Fibroblast of the aortic adventitia (primary cell): ENCODE results near the gene HTR3B. TPM values are rescaled to one million over a fixed set of nuclear protein-coding genes. Genes with fewer than 3 reads are reported as not detected.
"Not testable (repeated sequence)": the region's sequence is repeated elsewhere in the genome, so short reads cannot be mapped to it uniquely, and the experiment has no call there.

ENCODE experiments used
- DNase-seq: peaks from one replicate; pipeline ENCODE4 v3.0.0-alpha.2; 2010; ENCODE audit warnings: low read depth
- H3K4me3 ChIP-seq: 2 replicates; pipeline ENCODE4 v1.5.1; 2011; ENCODE audit warnings: low read depth, mild to moderate bottlenecking, control low read depth, low read length, moderate library complexity
- total RNA-seq: library from RNA; depleted of rRNA; stranded (reverse); fragments of >200 nt; gene quantifications from 2 replicates; pipeline ENCODE4 v1.2.3, GENCODE V29; 2012; ENCODE audit warnings: low replicate concordance
- TF ChIP-seq, protein P1 (sequence below): IDR thresholded peaks from 2 replicates; pipeline ENCODE4 v1.5.1; 2011; ENCODE audit warnings: mild to moderate bottlenecking, low read length, control low read depth, inconsistent platforms; ENCODE audit not compliant: insufficient read depth

Gene HTR3B
- total RNA-seq, 1 donor: not detected

- TF ChIP-seq, protein P1, sequence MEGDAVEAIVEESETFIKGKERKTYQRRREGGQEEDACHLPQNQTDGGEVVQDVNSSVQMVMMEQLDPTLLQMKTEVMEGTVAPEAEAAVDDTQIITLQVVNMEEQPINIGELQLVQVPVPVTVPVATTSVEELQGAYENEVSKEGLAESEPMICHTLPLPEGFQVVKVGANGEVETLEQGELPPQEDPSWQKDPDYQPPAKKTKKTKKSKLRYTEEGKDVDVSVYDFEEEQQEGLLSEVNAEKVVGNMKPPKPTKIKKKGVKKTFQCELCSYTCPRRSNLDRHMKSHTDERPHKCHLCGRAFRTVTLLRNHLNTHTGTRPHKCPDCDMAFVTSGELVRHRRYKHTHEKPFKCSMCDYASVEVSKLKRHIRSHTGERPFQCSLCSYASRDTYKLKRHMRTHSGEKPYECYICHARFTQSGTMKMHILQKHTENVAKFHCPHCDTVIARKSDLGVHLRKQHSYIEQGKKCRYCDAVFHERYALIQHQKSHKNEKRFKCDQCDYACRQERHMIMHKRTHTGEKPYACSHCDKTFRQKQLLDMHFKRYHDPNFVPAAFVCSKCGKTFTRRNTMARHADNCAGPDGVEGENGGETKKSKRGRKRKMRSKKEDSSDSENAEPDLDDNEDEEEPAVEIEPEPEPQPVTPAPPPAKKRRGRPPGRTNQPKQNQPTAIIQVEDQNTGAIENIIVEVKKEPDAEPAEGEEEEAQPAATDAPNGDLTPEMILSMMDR: no peak
- no peak for DNase-seq
- no peak overlapping the region for H3K4me3 ChIP-seq
Observed at GRCh38 chr11:113937918-113938317, 33.3 kb downstream of the HTR3B start.

GRCh38 chr11:113942256-113942655 is 37.7 kb downstream of the HTR3B start:
- TF ChIP-seq, protein P1: no peak
- no peak overlapping the region for H3K4me3 ChIP-seq
- no peak for DNase-seq

- not testable (repeated sequence) for DNase-seq, H3K4me3 ChIP-seq
Observed at GRCh38 chr11:113946162-113946561, 41.6 kb downstream of the HTR3B start.

DNA sequence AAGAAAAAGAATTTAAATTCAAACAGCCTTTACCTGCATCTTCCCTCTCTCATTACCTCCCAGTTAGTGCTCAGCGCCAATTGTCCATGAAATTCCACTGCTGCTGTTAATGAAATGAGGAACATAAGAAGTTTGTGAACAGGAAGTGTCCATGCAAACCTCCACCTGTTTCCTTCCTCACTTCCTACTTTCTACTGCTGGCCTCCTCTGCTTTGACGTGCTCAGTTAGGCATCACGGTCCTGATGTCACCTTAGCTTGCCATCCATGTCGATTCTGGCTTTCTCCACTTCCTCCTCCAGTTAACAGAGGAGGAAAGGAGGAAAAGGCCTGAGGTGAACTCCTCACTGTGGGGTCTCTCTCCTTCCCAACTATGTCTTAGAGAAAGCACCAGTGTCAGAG is 43.4 kb downstream of the HTR3B start:
- DNase-seq: no peak
- H3K4me3 ChIP-seq: no peak overlapping the region
- TF ChIP-seq, protein P1: no peak

DNA sequence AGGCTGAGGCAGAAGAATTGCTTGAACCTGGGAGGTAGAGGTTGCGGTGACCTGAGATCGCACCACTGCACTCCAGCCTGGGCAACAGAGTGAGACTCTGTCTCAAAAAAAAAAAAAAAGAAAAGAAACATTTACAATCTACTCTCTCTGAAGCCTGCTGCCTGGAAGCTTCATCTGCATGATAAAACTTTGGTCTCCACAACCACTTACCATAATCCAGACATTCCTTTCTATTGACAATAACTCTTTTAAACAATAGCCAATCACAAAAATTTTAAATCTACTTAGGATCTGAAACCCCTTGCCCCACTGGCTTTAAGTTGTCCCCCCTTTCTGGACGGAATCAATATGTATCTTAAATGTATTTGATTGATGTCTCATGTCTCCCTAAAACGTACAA is 45.3 kb downstream of the HTR3B start:
- no peak overlapping the region for H3K4me3 ChIP-seq
- TF ChIP-seq, protein P1: no peak
- no peak for DNase-seq

DNA sequence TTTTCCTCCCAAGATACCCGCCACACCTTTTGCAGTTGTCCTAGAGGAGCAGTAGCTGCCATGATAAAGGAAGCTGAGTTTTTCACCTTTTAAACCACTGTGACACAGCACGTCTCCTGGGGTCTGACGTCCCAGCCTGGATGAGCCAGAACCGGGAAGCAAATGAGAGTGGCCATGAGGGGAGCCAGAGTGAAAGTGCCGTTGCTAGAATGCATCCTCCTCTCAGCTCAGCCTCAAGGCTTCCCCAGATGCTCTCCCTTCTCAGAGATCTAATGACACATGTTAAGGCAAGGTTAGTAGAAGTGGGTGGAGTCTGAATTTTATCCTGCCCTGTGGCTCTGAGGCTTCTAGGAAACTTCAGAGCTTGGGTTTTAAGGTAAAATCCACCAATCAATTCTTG is 46.9 kb downstream of the HTR3B start:
- TF ChIP-seq, protein P1: no peak
- no peak overlapping the region for H3K4me3 ChIP-seq
- DNase-seq: no peak

DNA sequence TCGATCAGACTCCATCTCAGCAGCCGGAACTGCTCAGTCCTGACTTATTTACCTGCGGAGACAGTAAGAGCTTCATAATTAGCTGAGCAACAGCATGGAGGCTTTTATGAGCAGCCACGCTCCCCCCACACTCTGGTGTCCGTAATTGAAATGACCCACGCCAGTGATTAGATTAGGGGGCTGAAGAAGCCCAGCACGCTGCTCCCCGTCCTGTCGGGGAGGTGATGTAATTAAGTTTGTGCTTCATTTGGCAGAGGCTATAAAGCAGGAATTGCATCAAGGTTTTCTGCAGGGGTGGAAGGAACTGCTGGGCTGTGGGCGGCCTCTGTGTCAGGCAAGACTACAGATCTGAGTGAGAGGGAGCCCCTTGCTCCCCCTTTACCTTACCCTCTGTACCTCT is 47.5 kb downstream of the HTR3B start:
- H3K4me3 ChIP-seq: no peak overlapping the region
- TF ChIP-seq, protein P1: no peak
- no peak for DNase-seq

GRCh38 chr11:113952588-113952987 is 48.0 kb downstream of the HTR3B start:
- H3K4me3 ChIP-seq: no peak overlapping the region
- no peak for DNase-seq
- TF ChIP-seq, protein P1: no peak
